Measurements from ENCODE around the gene HTT.

The HTT gene

GRCh38 chr4:3225071-3225850, 150.8 kb downstream of the HTT start:
- FAIRE-seq, result no peak

- FAIRE-seq, result no peak
These were observed 151.5 kb downstream of the HTT start for GRCh38 chr4:3225936-3226335.

- no peak for FAIRE-seq
These were observed 152.0 kb downstream of the HTT start for GRCh38 chr4:3226467-3226866.

- no peak for FAIRE-seq
These were observed 152.5 kb downstream of the HTT start for GRCh38 chr4:3226944-3227343.

- no peak for FAIRE-seq
These were observed 153.6 kb downstream of the HTT start for GRCh38 chr4:3227878-3228675.

GRCh38 chr4:3228881-3229280, 154.4 kb downstream of the HTT start:
- FAIRE-seq, result no peak

- no peak for FAIRE-seq
These were observed 154.8 kb downstream of the HTT start for GRCh38 chr4:3229328-3229727.

- no peak for FAIRE-seq
These were observed 155.5 kb downstream of the HTT start for GRCh38 chr4:3229964-3230363.

- no peak for FAIRE-seq
These were observed 157.0 kb downstream of the HTT start for GRCh38 chr4:3231471-3231870.

GRCh38 chr4:3232001-3232400, 157.5 kb downstream of the HTT start:
- FAIRE-seq, result no peak

- no peak for FAIRE-seq
These were observed 158.4 kb downstream of the HTT start for GRCh38 chr4:3232871-3233271.

- FAIRE-seq, result no peak
These were observed 159.1 kb downstream of the HTT start for GRCh38 chr4:3233391-3234071.

- no peak for FAIRE-seq
These were observed 159.9 kb downstream of the HTT start for GRCh38 chr4:3234171-3235029.

- FAIRE-seq, result no peak
These were observed 160.5 kb downstream of the HTT start for GRCh38 chr4:3235030-3235345.

- no peak for FAIRE-seq
These were observed 161.1 kb downstream of the HTT start for GRCh38 chr4:3235581-3235980.

GRCh38 chr4:3236326-3236878, 161.9 kb downstream of the HTT start:
- FAIRE-seq, result no peak

GRCh38 chr4:3237266-3237665, 162.8 kb downstream of the HTT start:
- FAIRE-seq, result no peak

GRCh38 chr4:3237712-3238560, 163.5 kb downstream of the HTT start:
- FAIRE-seq, result no peak

GRCh38 chr4:3238721-3239120, 164.2 kb downstream of the HTT start:
- no peak for FAIRE-seq

GRCh38 chr4:3239303-3239702, 164.8 kb downstream of the HTT start:
- FAIRE-seq, result no peak
